NCI-H1417 treated with DMSO at 0.1 percent for 48 hours (cell line): ENCODE results near the gene GNPTAB.
"Not testable (repeated sequence)": the region's sequence is repeated elsewhere in the genome, so short reads cannot be mapped to it uniquely, and the experiment has no call there.

Experiments used
- DNase-seq: peaks from one replicate; lab custom pipeline; 2025; lab: John Stamatoyannopoulos, UW

Gene GNPTAB

DNA sequence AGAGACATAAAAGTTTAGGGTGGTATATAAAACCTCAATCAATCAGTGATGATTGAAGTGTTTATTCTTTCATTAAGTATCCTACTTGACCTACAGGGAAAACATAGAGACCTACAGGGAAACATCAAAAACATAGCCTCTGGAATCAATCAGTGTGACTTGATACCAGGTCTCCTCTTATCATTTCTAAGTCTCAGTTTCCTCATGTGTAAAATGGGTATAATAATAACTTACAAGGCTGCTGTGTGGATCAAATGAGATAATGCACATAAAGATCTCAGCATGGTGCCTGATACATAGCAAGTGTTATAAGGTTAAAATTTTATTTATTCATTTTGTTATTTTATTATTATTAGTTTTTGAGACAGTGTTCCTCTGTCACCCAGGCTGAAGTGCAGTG lies 22.2 kb upstream of the GNPTAB start:
- no peak for DNase-seq

DNA sequence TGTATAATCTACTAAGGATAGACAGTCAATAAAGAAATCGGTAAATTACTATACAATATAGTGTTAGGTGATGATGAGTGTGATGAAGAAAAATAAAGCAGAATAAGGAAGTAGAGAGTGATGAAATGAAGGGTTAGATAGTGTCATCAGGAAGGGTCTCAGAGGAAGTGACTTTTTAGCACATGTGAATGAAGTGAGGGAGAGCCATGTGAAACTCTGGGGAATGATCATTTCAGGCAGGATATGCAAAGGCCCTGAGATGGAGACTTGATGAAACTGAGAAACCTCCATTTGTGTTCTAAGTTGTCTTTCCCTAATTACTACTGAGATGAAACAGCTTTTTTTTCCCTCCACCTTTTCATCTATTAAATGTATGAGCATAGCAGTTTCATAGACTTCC lies 19.4 kb upstream of the GNPTAB start:
- no peak for DNase-seq

DNA sequence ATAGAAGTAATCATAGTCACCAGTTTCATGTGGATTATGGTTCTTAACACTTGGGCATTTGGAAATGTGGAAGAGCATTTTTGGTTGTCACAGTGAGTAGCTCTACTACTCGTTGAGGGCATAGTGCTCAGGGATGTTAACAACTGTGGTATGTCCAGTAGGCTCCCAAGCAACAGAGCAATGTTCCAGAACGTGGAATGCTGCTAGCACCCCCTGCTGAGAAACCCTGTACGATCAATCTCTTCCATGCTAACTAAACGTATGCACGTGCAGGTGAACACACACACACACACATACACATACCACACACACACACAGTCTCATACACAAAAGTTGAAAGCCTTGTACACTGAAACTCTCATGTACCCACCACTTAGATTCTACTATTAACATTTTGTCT lies 16.6 kb upstream of the GNPTAB start:
- no peak for DNase-seq

DNA sequence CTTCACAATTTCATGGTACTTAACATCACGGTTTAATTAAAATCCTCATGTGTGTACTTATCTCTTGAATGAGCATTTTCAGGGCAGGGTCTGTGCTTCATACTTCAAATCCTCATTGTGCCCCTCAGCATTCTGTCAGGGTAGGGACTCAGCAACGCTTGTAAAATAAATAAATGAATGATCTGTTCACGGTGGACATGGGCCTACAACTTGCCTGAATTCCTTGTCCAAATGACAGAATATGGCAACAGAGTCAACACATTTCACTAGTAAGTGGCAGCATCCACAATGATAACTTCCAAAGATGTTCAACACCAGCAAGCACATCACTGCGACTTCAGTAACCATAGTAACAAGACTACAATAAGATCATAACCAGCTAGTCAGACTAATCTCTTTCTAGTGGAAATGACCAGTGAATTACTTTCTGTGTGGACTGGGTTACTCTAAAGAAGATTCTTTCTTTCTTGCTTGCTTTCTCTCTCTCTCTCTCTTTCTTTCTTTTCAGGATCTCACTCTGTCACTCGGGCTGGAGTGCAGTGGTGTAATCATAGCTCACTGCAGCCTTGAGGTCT lies 14.5 kb upstream of the GNPTAB start:
- no peak for DNase-seq

DNA sequence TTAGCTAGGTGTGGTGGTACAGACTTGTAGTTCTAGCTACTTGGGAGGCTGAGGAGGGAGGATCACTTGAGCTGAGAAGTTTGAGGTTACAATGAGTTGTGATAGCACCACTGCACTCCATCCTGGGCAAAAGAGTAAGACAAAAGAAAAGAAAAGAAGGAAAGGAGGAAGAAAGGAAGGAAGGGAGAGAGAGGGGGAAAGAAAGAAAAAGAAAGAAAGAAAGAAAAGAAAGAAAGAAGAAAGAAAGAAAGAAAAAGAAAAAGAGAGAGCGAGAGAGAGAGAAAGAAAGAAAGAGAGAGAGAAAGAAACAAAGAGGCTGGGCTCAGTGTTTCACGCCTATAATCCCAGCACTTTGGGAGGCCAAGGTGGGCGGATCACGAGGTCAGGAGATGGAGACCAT lies 10.3 kb upstream of the GNPTAB start:
- no peak for DNase-seq

DNA sequence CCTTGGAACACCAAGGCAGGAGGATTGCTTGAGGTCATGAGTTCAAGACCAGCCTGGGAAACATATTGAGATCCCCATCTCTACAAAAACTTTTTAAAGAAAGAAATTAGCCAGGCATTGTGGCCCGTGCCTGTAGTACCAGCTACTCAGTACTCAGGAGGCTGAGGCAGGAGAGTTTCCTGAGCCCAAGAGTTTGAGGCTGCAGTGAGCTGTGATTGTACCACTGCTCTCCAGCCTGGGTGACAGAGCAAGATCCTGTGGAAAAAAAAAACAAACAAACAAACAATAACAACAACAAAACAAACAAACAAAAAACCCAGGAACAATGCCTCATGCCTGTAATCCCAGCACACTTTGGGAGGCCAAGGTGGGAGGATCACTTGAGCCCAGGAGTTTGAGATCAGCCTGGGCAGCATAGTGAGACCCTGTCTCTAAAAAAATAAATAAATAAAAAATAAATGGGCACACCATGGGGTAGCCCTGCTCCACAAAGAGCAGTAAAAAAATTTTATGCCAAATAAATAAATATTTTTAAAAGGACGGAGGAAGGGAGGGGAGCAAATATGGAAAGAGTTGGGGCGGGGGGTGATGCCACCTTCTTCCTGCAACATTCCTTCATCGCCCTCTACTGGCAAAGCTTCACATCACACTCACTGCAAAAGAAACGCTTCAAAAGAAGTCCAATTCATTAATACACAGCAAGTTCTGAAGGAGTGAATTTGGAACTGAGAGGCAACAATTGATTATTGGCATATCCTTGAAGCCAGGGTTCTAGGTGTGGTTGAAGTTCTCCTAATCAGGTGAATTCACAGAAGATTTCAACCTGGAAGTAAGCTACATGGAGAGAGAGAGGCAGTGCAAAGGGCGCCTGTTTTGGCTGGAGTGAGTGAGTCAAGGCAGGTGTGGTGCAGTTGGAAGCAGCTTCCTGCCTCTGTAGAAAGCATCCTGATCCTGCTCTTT lies 8.8 kb upstream of the GNPTAB start:
- DNase-seq: no peak

DNA sequence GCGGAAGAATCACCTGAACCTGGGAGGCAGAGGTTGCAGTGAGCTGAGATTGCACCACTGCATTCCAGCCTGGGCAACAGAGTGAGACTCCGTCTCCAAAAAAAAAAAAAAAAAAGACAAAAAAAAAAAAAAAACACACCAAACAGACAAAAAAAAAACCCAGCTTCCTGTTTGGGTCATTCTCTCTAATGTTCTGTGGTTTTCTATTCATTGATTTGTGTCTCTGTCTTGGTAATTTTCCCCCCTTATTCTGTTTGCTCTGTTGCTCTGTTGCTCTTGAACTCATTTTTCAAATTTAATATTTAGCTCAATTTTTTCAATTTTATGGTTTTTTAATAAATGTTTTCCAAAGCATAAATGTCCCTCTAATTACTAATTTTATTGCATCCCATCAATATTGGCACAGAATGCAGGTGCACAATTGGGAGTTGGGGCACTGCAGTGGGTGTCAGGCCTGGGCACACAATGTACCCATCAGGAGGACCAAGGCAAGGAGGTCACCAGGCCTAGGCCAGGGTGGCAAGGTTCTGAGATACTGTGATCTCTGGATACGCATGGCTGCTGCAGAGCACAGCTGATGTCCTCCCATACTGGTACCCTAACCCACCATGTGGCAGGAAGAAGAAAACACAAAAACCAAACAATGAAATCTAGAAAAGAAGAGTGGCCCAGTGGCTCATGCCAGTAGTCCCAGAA lies 8.0 kb upstream of the GNPTAB start:
- no peak for DNase-seq

DNA sequence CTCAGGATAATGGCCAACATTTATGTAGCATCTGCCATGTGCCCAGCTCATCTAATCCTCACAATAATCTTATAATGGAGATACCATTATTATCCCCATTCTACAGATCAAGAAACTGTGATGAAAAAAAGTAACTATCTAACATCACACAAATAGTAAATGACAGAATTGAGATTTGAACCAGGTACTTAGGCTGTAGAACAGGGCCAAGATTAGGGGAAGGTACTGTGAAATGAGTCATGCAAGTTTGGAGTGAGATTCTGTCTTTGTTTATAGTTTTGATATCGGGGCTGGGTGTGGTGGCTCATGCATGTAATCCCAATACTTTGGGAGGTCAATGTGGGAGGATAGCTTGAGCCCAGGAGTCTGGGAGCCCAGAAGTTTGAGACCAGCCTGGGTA lies 1.3 kb upstream of the GNPTAB start:
- no peak for DNase-seq

DNA sequence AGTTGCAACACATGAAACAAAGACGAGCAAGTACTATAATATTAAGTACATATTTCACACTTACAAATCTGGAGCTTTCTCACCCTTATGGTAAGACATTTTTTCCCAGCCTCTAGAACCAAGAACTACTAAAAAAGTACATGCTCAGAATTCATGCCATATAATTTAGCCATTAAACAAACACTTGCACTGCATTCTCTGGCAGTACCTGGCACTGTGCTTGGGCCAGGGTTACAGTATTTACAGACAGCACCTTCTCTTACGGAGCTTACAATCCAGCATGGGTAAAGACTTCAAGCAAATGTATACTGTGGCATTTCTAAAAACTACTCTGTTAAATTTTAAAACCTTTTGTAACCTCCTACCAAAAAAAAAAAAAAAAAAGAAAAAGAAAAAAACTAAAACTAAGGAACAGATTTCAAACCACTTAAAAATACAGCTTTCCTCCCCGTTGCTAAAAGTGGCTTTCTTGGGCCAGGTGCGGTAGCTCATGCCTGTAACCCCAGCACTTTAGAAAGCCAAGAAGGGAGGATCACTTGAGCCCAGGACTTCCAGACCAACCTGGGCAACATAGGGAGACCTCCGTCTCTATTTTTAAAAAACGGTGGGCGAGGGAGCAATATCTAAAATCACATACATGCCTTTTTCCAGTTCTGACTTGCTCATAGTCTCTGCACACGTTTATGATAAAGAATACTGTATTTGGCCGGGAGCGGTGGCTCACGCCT lies 956 bp downstream of the GNPTAB start:
- DNase-seq: no peak

DNA sequence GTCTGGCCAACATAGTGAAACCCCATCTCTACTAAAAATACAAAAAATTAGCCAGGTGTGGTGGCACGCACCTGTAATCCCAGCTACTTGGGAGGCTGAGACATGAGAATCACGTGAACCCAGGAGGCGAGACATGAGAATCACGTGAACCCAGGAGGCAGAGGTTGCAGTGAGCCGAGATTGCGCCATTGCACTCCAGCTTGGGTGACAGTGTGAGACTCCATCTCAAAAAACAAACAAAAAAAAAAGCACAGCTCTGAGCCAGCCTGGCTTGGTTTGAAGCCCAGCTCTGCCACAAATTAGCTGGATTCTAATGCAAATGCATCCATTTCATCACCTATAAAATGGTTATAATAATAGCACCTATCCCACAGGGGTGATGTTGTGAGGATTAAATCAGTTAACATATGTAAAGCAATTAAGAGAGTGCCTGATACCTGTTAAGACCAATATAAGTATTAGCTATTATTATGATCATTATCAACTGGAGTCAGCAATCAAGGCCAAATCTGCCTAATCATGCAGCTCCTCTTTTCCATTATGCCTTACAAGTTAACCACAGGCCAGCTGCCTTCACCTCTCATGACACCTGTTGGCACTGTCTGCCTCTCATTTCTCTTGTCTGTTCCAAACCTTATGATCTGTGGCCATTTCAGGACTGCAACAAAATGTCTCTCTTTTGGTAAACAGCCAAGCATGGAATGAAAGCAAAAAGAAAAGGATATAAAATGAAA lies 2.1 kb downstream of the GNPTAB start:
- DNase-seq: no peak

DNA sequence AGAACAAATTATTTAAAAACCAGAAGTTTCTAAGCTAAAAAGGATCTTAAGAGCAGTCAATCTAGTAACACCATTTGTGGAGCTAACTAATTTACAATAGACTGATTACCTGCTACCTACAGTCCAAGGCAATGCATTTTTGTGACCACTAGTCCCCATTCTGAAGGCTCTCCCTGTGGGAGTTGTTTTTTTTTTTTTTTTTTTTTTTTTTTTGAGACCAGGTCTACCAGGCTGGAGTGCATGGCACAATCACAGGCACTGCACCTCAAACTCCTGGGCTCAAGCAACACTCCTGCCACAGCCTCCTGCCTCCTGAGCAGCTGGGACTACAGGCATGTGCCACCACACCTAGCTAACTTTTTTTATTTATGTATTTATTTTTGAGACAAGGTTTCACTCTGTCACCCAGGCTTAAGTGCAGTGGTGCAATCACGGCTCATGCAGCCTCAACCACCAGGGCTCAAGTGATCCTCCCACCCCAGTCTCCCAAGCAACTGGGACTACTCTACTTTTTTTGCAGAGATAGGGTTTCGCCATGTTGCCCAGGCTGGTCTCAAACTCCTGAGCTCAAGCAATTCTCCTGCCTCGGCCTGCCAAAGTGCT lies 3.9 kb downstream of the GNPTAB start:
- no peak for DNase-seq

DNA sequence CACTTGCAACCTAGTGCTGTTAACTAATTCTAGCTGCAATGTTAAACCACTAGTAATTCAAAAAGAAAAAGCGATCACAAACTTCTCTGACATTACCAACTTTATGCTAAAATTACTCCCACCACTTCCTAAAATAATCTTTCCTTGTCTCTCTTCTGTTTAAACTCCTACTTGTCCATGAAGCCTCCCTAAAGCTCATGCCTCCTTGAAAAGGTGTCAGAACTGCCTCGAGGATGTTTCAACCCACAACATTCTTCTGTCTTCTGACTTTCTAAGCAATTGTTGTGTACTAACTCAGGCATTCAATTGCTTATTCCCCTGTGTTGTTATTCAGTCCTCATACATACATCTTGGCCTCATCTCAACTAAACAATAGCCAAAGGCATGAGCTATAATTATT lies 5.9 kb downstream of the GNPTAB start:
- DNase-seq: no peak

DNA sequence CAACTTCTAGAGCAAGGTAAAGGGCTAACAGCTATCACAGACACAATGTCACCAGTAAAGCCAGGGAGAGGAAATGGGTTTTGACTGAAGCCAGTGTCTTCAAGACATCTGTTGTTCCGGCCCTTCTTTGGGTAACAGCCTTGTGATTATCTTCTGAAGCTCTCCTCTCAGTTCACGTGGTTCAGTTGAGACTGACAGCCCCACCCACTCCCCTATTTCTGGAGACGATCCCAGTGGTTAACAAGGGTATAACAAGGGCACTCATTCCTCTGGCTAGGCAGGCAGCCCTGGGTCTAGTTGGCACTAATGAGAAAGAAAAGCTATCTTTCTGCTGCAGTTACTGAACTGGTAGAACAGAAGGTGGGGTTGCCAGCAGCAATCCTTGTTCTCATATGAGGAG lies 6.9 kb downstream of the GNPTAB start:
- no peak for DNase-seq

DNA sequence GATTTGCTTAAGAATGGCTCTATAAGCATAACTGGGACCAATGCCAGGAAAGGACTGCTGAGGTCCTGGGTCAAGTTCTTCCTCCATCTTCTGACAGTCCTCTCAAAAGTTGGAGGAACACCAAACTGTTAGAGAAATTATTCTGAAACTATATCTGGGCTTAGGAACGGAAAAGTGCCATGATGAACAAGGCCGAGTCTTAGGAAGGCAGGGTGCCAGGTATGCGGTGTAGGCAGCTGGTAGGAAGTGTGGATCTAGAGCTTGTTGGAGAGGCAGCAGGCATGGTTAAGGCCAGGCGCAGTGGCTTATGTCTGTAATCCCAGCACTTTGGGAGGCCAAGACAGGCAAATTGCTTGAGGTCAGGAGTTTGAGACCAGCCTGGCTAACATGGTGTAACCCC lies 7.7 kb downstream of the GNPTAB start:
- no peak for DNase-seq

DNA sequence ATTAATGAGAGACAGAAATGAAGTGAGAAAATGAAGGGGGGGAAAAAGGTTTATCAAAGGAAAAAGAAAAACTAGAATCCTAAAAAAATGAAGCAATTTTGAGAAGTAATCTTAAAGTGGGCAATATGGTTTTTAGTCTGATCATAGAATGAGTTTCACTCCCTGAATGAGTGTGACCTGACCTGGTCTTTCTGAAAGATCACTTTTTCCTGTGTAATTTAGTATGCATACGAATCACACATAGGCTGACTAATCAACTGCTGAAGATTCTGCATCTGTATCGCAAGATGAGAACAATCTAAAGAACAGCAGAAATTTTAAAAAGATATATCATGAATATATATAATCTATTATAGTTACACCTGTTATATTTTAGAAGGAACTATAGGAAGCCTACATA lies 11.3 kb downstream of the GNPTAB start:
- DNase-seq: no peak

DNA sequence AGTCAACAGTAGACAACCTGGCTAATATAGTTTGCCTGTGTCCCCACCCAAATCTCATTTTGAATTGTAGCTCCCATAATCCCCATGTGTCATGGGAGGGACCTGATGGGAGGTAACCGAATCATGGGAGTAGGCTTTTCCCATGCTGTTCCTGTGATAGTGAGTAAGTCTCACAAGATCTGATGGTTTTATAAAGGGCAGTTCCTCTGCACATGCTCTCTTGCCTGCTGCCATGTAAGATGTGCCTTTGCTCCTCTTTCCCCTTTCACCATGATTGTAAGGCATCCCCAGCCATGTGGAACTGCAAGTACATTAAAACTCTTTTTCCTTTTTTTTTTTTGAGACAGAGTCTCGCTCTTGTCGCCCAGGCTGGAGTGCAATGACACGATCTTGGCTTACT lies 12.1 kb downstream of the GNPTAB start:
- not testable (repeated sequence) for DNase-seq

DNA sequence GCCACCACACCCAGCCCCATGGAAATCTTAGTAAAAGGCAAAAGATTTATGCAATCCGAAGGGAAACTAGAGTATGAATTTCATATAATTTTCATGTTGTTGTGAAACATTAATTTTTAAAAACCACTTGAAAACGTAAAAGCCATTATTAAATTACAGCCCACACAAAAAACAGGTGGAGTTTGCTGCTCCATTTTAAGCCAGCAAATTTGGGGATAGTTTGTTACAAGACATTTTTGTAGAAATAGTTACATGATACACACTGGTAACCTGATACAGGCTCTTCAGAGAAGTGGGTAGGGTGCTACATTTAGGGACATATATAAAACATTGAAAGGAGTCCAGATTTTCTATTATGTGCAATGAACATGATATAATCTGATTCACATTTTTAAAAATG lies 17.6 kb downstream of the GNPTAB start:
- no peak for DNase-seq

DNA sequence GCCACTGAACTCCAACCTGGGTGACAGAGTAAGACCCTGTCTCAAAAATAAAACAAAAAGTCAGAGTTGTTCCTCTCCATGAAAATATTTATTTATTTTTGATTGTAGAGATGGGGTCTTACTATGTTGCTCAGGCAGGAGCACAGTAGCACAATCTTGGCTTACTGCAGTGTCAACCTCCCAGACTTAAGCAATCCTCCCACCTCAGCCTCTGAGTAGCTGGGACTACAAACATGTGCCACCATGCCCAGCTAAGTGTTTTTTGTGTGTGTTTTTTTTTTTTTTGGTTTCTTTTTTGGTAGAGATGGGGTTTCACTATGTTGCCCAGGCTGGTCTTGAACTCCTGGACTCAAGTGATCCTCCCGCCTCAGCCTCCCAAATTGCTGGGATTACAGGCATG lies 18.0 kb downstream of the GNPTAB start:
- DNase-seq: not testable (repeated sequence)

DNA sequence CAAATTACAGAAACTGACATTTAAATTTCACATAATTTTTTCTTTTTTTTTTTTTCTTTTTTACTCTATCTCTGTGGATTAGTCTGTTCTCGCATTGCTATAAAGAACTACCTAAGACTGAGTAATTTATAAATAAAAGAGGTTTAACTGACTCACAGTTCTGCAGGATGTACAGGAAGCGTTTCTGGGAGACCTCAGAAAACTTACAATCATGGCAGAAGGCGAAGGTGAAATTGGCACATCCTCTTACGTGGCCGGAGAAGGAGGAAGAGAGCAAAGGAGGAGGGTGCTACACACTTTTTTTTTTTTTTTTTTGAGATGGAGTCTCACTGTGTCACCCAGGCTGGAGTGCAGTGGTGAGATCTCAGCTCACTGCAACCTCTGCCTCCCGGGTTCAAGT lies 19.4 kb downstream of the GNPTAB start:
- not testable (repeated sequence) for DNase-seq

DNA sequence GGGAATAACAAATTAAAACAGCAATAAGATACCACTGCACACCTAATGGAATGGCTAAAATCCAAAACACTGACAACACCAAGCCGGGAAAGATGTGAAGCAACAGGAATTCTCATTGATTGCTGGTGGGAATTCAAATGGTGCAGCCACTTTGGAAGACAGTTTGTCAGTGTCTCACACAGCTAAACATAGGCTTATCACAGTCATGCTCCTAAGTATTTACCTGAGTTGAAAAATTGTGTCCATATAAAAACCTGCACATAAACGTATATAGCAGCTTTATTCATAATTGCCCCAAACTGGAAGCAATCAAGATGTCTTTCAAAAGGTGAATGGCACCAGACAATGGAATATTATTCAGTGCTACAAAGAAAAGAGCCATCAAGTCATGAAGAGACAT lies 21.6 kb downstream of the GNPTAB start:
- DNase-seq: no peak

DNA sequence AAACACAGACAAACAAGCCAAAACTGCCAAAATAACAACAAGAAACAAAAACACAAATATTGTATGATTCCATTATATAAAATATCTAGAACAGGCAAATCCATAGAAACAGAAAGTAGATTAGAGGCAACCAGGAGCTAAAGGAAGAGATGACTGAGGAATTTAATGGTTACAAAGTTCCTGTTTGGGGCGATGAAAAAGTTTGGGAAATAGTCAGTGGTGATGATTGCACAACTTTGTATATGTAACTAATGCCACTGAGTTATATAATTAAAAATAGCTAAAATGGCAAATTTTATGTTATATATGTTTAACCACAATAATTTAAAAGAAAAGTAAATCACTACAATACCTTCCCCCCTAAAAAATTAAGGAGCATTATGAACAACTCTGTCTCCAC lies 24.5 kb downstream of the GNPTAB start:
- no peak for DNase-seq
